Lung (tissue), 12 donors: ENCODE measurements around the gene ADAMTS4. TPM values are rescaled to one million over a fixed set of nuclear protein-coding genes. Genes with fewer than 3 reads are reported as not detected.
A peak's percentile ranks its signal among the peaks of the same experiment; 100 is the strongest.

Experiments used
- ATAC-seq: fragments of 200-7000 bp; cut with Tn5 transposase; one replicate; pipeline ENCODE4 v1.9.1; 2020; ENCODE audit warnings: moderate number of reproducible peaks; ENCODE audit not compliant: insufficient read depth, low FRiP score
- DNase-seq, 3 donors: peaks; one replicate each; pipeline ENCODE4 v3.0.0-alpha.2; 2013 to 2017
- H3K27ac ChIP-seq, 2 donors: one replicate each; pipeline ENCODE4 v1.5.1; 2013; ENCODE audit warnings: mild to moderate bottlenecking in 2 of 2, moderate library complexity in 2 of 2, control low read depth in 1 of 2, inconsistent platforms in 1 of 2, low read depth in 1 of 2, low read length in 1 of 2
- H3K27me3 ChIP-seq, 3 donors: one replicate each; pipeline ENCODE4 v1.5.1; 2013; ENCODE audit warnings: low read length in 2 of 3; ENCODE audit not compliant: control insufficient read depth in 3 of 3, insufficient read depth in 3 of 3
- H3K36me3 ChIP-seq, 4 donors: one replicate each; pipeline ENCODE4 v1.5.1; 2013; ENCODE audit warnings: low read length in 4 of 4, mild to moderate bottlenecking in 1 of 4, moderate library complexity in 1 of 4; ENCODE audit not compliant: control insufficient read depth in 4 of 4, insufficient read depth in 4 of 4
- H3K4me1 ChIP-seq, 5 donors: one replicate each; pipeline ENCODE4 v1.5.1; 2013; ENCODE audit warnings: low read length in 5 of 5, mild to moderate bottlenecking in 2 of 5, moderate library complexity in 1 of 5; ENCODE audit not compliant: control insufficient read depth in 5 of 5, insufficient read depth in 5 of 5
- H3K4me3 ChIP-seq: one replicate; pipeline ENCODE4 v1.5.1; 2013; ENCODE audit warnings: mild to moderate bottlenecking, control low read depth, moderate library complexity
- H3K9ac ChIP-seq, 2 donors: one replicate each; pipeline ENCODE4 v1.5.1; 2013; ENCODE audit warnings: low read length in 2 of 2, control low read depth in 1 of 2; ENCODE audit not compliant: insufficient read depth in 1 of 2
- H3K9me3 ChIP-seq, 4 donors: one replicate each; pipeline ENCODE4 v1.5.1; 2013; ENCODE audit warnings: low read length in 3 of 4, mild to moderate bottlenecking in 1 of 4, moderate library complexity in 1 of 4; ENCODE audit not compliant: control insufficient read depth in 4 of 4, insufficient read depth in 3 of 4
- CTCF ChIP-seq: IDR thresholded peaks from 2 replicates; pipeline ENCODE4 v1.5.1; 2012; ENCODE audit warnings: mild to moderate bottlenecking; ENCODE audit errors: control extremely low read depth, extremely low read depth
- WGBS, 2 donors: extraction: QIAGEN DNeasy Blood & Tissue Kit; methylation state at CpG; one replicate each; pipeline ENCODE4 v1.1.7; 2013; 5-methylcytosine and 5-hydroxymethylcytosine counted together
- polyA plus RNA-seq, 2 donors: library from polyadenylated mRNA; stranded (reverse); fragments of 200-250 nt; gene quantifications; one replicate each; pipeline ENCODE4 v1.2.1, GENCODE V29; 2013
- total RNA-seq, 2 donors: library from RNA; depleted of rRNA in 1 of 2; stranded (reverse); fragments of >200 nt in 1 of 2; gene quantifications; one replicate each; pipeline ENCODE4 v1.2.1, GENCODE V29; 2014 to 2021
- donor health status: control.
- donor health status: control.
- donor health status: Bipolar disorder and iron deficiency.
- donor health status: healthy.
- donor health status: DM: yes; HTN: yes; CAD: no.

Gene ADAMTS4
- total and polyA plus RNA-seq, 4 donors: 2.3 to 22.3 (median 13.0) TPM

- peaks cover 0 to 3% (median 0%) of the 10 kb centered on the region in 5 donors for H3K4me1 ChIP-seq
- H3K27me3 ChIP-seq: no peaks in the 10 kb centered on the region
- WGBS, 2 donors: 70 to 86% methylated on average over 8 of the region's 8 CpGs
- peaks cover 4 to 8% (median 5%) of the 10 kb centered on the region in 4 donors for H3K36me3 ChIP-seq
- no peak overlapping the region for H3K27ac ChIP-seq
- H3K9me3 ChIP-seq: no peaks in the 10 kb centered on the region
- no peak for TF ChIP-seq CTCF
- no peak for DNase-seq
- H3K4me3 ChIP-seq: no peak overlapping the region
- no peak overlapping the region for H3K9ac ChIP-seq
- no peak for ATAC-seq
Observed at GRCh38 chr1:161218301-161219077, 19.6 kb upstream of the ADAMTS4 start.

GRCh38 chr1:161217831-161218230 lies 19.0 kb upstream of the ADAMTS4 start:
- peaks cover 0 to 3% (median 0%) of the 10 kb centered on the region in 5 donors for H3K4me1 ChIP-seq
- no peak overlapping the region for H3K9ac ChIP-seq
- H3K27ac ChIP-seq: peak overlapping the region; percentile 41 to 75
- ATAC-seq: no peak
- H3K9me3 ChIP-seq: no peaks in the 10 kb centered on the region
- TF ChIP-seq CTCF: no peak
- DNase-seq: no peak
- H3K27me3 ChIP-seq: no peaks in the 10 kb centered on the region
- peaks cover 10 to 13% (median 11%) of the 10 kb centered on the region in 4 donors for H3K36me3 ChIP-seq
- 37 to 61% methylated on average over 5 to 6 of the region's 6 CpGs for WGBS, 2 donors
- H3K4me3 ChIP-seq: no peak overlapping the region

- Histone ChIP-seq H3K4me1 (peaks cover 0 to 3% (median 0%) of the 10 kb centered on the region in 5 donors), H3K9me3 (no peaks in the 10 kb centered on the region), H3K27me3 (no peaks in the 10 kb centered on the region), H3K9ac (no peak overlapping the region), H3K36me3 (peaks cover 13 to 19% (median 15%) of the 10 kb centered on the region in 4 donors), H3K27ac (peak overlapping the region; percentile 41 to 91), H3K4me3 (no peak overlapping the region)
- peak in 1 of 3 donors; percentile 32 for DNase-seq
- ATAC-seq: peak; percentile 58
- 17 to 27% methylated on average over 7 of the region's 7 CpGs for WGBS, 2 donors
- no peak for TF ChIP-seq CTCF
Observed at GRCh38 chr1:161216945-161217712, 18.3 kb upstream of the ADAMTS4 start.
